Keratinocyte (primary cell): ENCODE results near the gene DTNB. TPM values are rescaled to one million over a fixed set of nuclear protein-coding genes. Genes with fewer than 3 reads are reported as not detected.

Experiments used
- DNase-seq: peaks from one replicate; pipeline ENCODE4 v3.0.0-alpha.2; 2011; ENCODE audit warnings: low read depth, missing footprints, low spot score
- FAIRE-seq: peaks from 2 replicates; lab custom pipeline; 2011; peaks lifted over from hg19 to GRCh38; lab: Jason Lieb, UNC
- H2AFZ ChIP-seq: 2 replicates; pipeline ENCODE4 v1.6.0; 2012; ENCODE audit warnings: low read length, control low read depth, inconsistent platforms; ENCODE audit not compliant: control insufficient read depth
- H3K27ac ChIP-seq: 2 replicates; pipeline ENCODE4 v1.5.1; 2011; ENCODE audit warnings: low read length; ENCODE audit not compliant: control insufficient read depth, insufficient read depth
- H3K27me3 ChIP-seq: 3 replicates; pipeline ENCODE4 v1.6.0; 2011; ENCODE audit warnings: low read length; ENCODE audit not compliant: control insufficient read depth, insufficient read depth; ENCODE audit errors: extremely low read depth
- H3K36me3 ChIP-seq, 2 experiments: 2 replicates in 1 of 2; 3 replicates in 1 of 2; pipeline ENCODE4 v1.5.1; 2011; ENCODE audit warnings: low read length in 2 of 2, mild to moderate bottlenecking in 1 of 2; ENCODE audit not compliant: control insufficient read depth in 2 of 2, insufficient read depth in 2 of 2; ENCODE audit errors: extremely low read depth in 1 of 2
- H3K4me1 ChIP-seq: 3 replicates; pipeline ENCODE4 v1.5.1; 2011; ENCODE audit warnings: low read length; ENCODE audit not compliant: control insufficient read depth, insufficient read depth; ENCODE audit errors: extremely low read depth
- H3K4me2 ChIP-seq: 3 replicates; pipeline ENCODE4 v1.6.0; 2011; ENCODE audit warnings: low read depth, low read length; ENCODE audit not compliant: control insufficient read depth, insufficient read depth; ENCODE audit errors: extremely low read depth
- H3K4me3 ChIP-seq, 3 experiments: fragments of 200-600 bp in 1 of 3; sonication (generic) in 1 of 3; 2 replicates in 2 of 3; 3 replicates in 1 of 3; pipeline ENCODE4 v1.5.1; 2011 to 2016; ENCODE audit warnings: low read length in 3 of 3, mild to moderate bottlenecking in 3 of 3, control low read depth in 2 of 3, inconsistent platforms in 1 of 3, low read depth in 1 of 3, mixed read lengths in 1 of 3, mixed run types in 1 of 3, moderate library complexity in 1 of 3; ENCODE audit not compliant: control insufficient read depth in 2 of 3, insufficient read depth in 2 of 3; ENCODE audit errors: extremely low read depth in 1 of 3
- H3K79me2 ChIP-seq: 2 replicates; pipeline ENCODE4 v1.6.0; 2012; ENCODE audit warnings: low read length; ENCODE audit not compliant: control insufficient read depth, insufficient read depth
- H3K9ac ChIP-seq: 3 replicates; pipeline ENCODE4 v1.6.0; 2011; ENCODE audit warnings: low read length; ENCODE audit not compliant: control insufficient read depth, insufficient read depth; ENCODE audit errors: extremely low read depth
- H3K9me1 ChIP-seq: 3 replicates; pipeline ENCODE4 v1.6.0; 2011; ENCODE audit warnings: low read length; ENCODE audit not compliant: control insufficient read depth, insufficient read depth; ENCODE audit errors: extremely low read depth
- H3K9me3 ChIP-seq: 2 replicates; pipeline ENCODE4 v1.5.1; 2012; ENCODE audit warnings: low read depth, low read length; ENCODE audit not compliant: control insufficient read depth
- H4K20me1 ChIP-seq: 3 replicates; pipeline ENCODE4 v1.6.0; 2011; ENCODE audit warnings: low read length; ENCODE audit not compliant: control insufficient read depth, insufficient read depth; ENCODE audit errors: extremely low read depth
- EZH2 ChIP-seq: IDR thresholded peaks from one replicate; pipeline ENCODE4 v1.6.1; 2012; ENCODE audit warnings: inconsistent platforms, mild to moderate bottlenecking, low read length, moderate library complexity
- dilution Hi-C: fragments of 300-500 bp; cut with MboI; formaldehyde crosslinking; loops from one replicate; pipeline ENCODE4 v1.7.0; 2020; ENCODE audit warnings: low sequenced_read_pairs; ENCODE audit not compliant: extremely low pct_ligation_motif_present
- polyA plus RNA-seq, 5 experiments: library from polyadenylated mRNA; depleted of rRNA in 3 of 5; stranded (reverse) in 3 of 5; stranded (forward) in 1 of 5; unstranded in 1 of 5; fragments of >200 nt; gene quantifications; 1 replicate in 1 of 5; 2 replicates in 3 of 5; 3 replicates in 1 of 5; pipeline versions ENCODE4 v1.2.1 to v1.2.3, GENCODE V29; 2011 to 2012; ENCODE audit warnings: missing spikeins in 2 of 5, low read depth in 1 of 5, low replicate concordance in 1 of 5
- TF ChIP-seq, protein P1 (sequence below), 3 experiments: IDR thresholded peaks in 1 of 3; conservative IDR thresholded peaks in 1 of 3; optimal IDR thresholded peaks in 1 of 3; 2 replicates in 2 of 3; 3 replicates in 1 of 3; pipeline versions ENCODE3 to v1.5.1; 2011; ENCODE audit warnings: low read length in 3 of 3, mild to moderate bottlenecking in 3 of 3, moderate library complexity in 2 of 3, control low read depth in 1 of 3, inconsistent platforms in 1 of 3; ENCODE audit not compliant: insufficient read depth in 2 of 3; ENCODE audit errors: extremely low read depth in 1 of 3

The DTNB gene
- polyA plus RNA-seq, 1 donor (not counting 4 experiments of a cell fraction or from before 2014, with no cell fraction given): 31.5 TPM

DNA sequence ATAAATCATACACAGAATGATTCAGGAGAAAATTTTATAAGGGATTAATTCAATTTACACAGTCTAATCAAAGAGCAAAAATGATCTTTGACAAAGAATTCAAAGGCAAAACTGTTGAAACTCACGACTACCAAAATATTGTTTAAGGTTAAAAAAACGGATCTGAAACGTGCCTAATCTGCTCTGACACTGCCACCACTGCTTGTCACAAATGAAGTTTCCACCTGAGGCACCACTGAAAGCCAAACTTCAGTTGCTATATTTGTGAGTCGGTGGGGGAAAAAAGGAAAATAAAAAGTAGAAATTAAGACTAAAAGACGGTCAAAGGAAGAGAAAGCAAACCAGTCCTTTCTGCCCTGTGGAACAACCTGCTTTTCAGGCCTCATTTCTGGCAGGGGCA lies 191.0 kb downstream of the DTNB start:
- no peak overlapping the region for H3K9ac ChIP-seq
- peaks cover 0 to 5% of the 10 kb centered on the region in 2 experiments for H3K36me3 ChIP-seq
- H2AFZ ChIP-seq: no peak overlapping the region
- no peaks in the 10 kb centered on the region for H4K20me1 ChIP-seq
- FAIRE-seq: no peak
- H3K79me2 ChIP-seq: no peaks in the 10 kb centered on the region
- H3K4me2 ChIP-seq: peak overlapping the region; percentile 62
- no peak overlapping the region for H3K27ac ChIP-seq
- DNase-seq: no peak
- dilution Hi-C loops: no loop called here
- TF ChIP-seq, protein P1, sequence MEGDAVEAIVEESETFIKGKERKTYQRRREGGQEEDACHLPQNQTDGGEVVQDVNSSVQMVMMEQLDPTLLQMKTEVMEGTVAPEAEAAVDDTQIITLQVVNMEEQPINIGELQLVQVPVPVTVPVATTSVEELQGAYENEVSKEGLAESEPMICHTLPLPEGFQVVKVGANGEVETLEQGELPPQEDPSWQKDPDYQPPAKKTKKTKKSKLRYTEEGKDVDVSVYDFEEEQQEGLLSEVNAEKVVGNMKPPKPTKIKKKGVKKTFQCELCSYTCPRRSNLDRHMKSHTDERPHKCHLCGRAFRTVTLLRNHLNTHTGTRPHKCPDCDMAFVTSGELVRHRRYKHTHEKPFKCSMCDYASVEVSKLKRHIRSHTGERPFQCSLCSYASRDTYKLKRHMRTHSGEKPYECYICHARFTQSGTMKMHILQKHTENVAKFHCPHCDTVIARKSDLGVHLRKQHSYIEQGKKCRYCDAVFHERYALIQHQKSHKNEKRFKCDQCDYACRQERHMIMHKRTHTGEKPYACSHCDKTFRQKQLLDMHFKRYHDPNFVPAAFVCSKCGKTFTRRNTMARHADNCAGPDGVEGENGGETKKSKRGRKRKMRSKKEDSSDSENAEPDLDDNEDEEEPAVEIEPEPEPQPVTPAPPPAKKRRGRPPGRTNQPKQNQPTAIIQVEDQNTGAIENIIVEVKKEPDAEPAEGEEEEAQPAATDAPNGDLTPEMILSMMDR (optimal IDR thresholded peaks at IDR 0.05 in 1 of 3, IDR thresholded peaks at IDR 0.05 in 1 of 3, conservative IDR thresholded peaks at IDR 0.05 in 1 of 3; ENCODE audit: extremely low read depth in 1 of 3, insufficient read depth in 2 of 3, low read length in 3 of 3): no peak
- no peak for TF ChIP-seq EZH2
- H3K9me1 ChIP-seq: no peaks in the 10 kb centered on the region
- no peak overlapping the region for H3K4me3 ChIP-seq
- peaks cover 26% of the 10 kb centered on the region for H3K4me1 ChIP-seq
- H3K27me3 ChIP-seq: no peaks in the 10 kb centered on the region
- no peaks in the 10 kb centered on the region for H3K9me3 ChIP-seq

GRCh38 chr2:25481381-25482300 lies 191.7 kb downstream of the DTNB start:
- peak overlapping the region in 1 of 3 experiments; percentile 44 for H3K4me3 ChIP-seq
- H3K9ac ChIP-seq: peak overlapping the region; percentile 15
- H3K27ac ChIP-seq: peak overlapping the region; percentile 36
- peaks cover 26% of the 10 kb centered on the region for H3K4me1 ChIP-seq
- TF ChIP-seq EZH2: no peak
- TF ChIP-seq, protein P1 (optimal IDR thresholded peaks at IDR 0.05 in 1 of 3, IDR thresholded peaks at IDR 0.05 in 1 of 3, conservative IDR thresholded peaks at IDR 0.05 in 1 of 3; ENCODE audit: extremely low read depth in 1 of 3, insufficient read depth in 2 of 3, low read length in 3 of 3): no peak
- H3K4me2 ChIP-seq: peak overlapping the region; percentile 62
- FAIRE-seq: no peak
- no peaks in the 10 kb centered on the region for H3K9me1 ChIP-seq
- no peaks in the 10 kb centered on the region for H4K20me1 ChIP-seq
- no peaks in the 10 kb centered on the region for H3K27me3 ChIP-seq
- peak overlapping the region; percentile 50 for H2AFZ ChIP-seq
- peaks cover 0 to 5% of the 10 kb centered on the region in 2 experiments for H3K36me3 ChIP-seq
- H3K9me3 ChIP-seq: no peaks in the 10 kb centered on the region
- no peaks in the 10 kb centered on the region for H3K79me2 ChIP-seq
- dilution Hi-C loops: no loop called here
- DNase-seq: no peak
